NB4 (cell line): Measurements from ENCODE around the gene ALDH1A2.

ENCODE experiments used
- DNase-seq: peaks from one replicate; pipeline ENCODE4 v3.0.0; 2010; ENCODE audit warnings: low read depth
- H3K4me3 ChIP-seq: one replicate; pipeline ENCODE4 v1.5.1; 2011; ENCODE audit warnings: mild to moderate bottlenecking, low read depth, low read length, moderate library complexity
- MYC ChIP-seq: IDR thresholded peaks from 2 replicates; pipeline ENCODE4 v1.6.1; 2011; ENCODE audit warnings: low read depth, low read length
- POLR2A ChIP-seq: IDR thresholded peaks from 2 replicates; pipeline ENCODE4 v1.6.1; 2011; ENCODE audit warnings: mild to moderate bottlenecking; ENCODE audit not compliant: insufficient read length; ENCODE audit errors: extremely low read depth
- TF ChIP-seq, protein P1 (sequence below): IDR thresholded peaks from one replicate; pipeline ENCODE4 v1.5.1; 2012; ENCODE audit warnings: low read depth, low read length
- TF ChIP-seq, protein P2 (sequence below): IDR thresholded peaks from 2 replicates; pipeline ENCODE4 v1.6.1; 2011; ENCODE audit warnings: low read depth, low read length

Gene ALDH1A2

DNA sequence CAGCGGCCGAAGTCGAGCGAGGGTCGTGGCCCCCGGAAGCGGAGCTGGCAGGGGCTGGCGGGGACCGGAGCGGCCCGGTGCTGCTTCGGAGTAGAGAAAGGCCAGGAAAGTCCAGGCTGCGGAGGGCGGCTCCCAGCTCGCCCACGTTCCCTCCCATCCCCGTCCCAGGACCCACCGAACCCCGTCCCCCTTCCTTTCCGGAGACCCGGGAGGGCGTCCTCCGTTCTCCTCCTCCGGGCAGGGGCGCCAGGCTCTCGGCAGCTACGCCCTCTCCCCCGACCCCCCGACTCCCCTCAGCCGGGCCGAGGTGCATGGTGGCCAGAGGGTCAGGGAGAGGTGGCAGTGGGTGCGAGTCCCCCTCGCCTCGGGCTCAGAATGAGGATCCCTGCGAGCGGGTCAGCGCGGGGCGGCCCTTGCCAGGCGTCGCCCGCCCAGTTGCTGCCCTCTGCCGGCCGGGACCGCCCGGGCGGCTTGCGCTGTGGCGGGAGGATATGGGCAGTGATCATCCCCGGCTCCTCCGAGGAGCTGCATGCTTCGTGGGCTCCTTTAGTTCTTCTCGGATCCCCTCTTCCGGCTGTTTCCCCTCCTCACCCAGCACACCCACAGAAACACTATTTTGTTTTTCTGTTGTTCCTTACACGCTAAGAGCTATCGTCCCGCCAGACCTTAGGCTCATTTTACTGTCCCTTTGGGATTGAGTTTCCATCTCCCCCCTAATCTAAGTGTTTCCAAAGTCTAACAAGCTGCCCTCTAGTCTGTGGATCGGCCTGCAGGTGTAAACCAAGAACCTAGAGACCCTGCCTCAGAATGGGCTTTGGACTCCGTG is 744 bp upstream of the ALDH1A2 start:
- TF ChIP-seq MYC = no peak
- no peak for TF ChIP-seq POLR2A
- TF ChIP-seq, protein P1, sequence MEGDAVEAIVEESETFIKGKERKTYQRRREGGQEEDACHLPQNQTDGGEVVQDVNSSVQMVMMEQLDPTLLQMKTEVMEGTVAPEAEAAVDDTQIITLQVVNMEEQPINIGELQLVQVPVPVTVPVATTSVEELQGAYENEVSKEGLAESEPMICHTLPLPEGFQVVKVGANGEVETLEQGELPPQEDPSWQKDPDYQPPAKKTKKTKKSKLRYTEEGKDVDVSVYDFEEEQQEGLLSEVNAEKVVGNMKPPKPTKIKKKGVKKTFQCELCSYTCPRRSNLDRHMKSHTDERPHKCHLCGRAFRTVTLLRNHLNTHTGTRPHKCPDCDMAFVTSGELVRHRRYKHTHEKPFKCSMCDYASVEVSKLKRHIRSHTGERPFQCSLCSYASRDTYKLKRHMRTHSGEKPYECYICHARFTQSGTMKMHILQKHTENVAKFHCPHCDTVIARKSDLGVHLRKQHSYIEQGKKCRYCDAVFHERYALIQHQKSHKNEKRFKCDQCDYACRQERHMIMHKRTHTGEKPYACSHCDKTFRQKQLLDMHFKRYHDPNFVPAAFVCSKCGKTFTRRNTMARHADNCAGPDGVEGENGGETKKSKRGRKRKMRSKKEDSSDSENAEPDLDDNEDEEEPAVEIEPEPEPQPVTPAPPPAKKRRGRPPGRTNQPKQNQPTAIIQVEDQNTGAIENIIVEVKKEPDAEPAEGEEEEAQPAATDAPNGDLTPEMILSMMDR = peak; percentile 45
- TF ChIP-seq, protein P2, sequence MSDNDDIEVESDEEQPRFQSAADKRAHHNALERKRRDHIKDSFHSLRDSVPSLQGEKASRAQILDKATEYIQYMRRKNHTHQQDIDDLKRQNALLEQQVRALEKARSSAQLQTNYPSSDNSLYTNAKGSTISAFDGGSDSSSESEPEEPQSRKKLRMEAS = no peak
- H3K4me3 ChIP-seq = no peak overlapping the region
- DNase-seq = peak; percentile 35

DNA sequence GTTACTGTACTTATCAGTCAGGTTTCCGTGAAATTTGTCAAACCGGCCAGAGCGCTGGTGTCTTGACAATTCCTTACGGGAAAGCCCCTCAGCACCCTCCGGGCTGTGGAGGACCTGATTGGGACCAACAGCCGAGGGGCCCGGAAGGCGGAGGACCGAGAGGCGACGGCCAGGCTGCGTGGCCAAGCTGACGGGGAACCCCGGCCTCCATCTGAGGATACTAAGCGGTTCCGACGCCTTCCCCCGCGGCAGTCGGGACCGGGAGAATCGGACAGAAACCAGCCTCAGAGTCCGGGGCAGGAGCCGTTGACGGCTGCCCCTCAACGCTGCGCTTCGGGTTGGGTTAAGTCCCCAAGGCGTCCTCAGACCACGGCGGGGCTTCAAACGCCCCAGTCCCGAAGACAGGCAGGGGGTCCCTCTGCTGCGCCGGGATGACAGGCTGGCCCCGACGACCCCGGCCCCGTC is 499 bp downstream of the ALDH1A2 start:
- TF ChIP-seq, protein P1 = no peak
- TF ChIP-seq POLR2A (no peak), MYC (no peak)
- TF ChIP-seq, protein P2 = no peak
- DNase-seq = no peak
- no peak overlapping the region for H3K4me3 ChIP-seq

DNA sequence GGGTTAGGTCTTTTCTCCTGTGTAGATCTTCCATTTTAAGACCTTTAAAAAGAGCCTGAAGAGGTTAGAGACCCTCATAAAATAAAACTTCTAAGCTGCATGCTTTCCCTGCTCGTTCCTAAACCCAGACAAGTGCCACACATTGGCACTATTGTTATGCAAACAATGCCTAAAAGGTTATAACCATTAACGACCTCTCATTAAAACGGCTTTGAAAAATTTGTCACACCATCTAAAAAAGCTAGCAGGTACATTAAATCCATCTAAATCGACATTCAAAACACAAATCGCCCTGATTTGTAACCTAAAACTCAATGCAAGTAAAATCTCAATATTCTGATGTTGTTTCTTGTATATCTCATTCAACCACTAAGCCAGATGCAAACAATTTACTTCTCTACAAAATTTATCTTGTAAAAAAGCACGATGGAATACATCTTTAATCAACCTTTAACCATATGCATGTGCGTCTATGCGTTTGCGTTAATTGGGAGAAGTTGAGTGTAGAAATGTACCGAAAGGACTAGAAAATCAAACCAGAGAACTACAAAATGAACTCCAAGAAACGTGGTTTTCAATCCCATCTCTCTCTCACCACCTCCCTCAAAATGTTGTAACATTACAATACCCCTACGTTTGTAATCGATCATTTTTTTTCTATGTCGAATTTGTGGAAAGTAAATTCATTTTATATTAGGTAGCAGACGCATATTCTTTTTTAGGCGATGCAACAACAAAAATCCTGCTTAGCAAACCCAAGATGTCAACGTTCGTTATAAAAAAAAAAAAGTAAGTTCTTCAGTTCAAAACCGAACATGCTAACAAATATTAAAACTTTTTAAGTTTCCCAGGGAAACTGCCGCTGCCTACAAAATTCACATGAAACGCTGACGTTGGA is 1.2 kb downstream of the ALDH1A2 start:
- TF ChIP-seq MYC (no peak), POLR2A (no peak)
- TF ChIP-seq, protein P1 = no peak
- TF ChIP-seq, protein P2 = no peak
- H3K4me3 ChIP-seq = no peak overlapping the region
- no peak for DNase-seq

DNA sequence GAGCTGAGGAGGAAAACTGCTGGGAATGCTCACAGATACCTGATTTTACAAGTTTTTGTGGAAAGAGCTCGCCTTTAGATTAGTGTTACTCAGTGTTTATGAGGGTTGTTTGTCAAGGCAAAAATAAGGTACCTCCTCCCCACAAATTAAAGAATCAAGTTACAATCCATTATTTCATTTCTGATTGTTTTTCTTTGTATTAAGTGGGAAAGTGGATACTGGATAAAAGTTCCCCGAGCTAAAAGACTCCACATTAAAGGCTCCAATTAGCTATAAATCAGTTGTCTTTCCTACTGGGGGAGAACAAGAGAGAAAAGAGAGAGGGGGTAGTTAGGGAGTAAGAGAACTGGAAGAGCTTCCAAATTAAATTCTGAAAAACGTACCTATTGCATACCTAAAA is 1.9 kb downstream of the ALDH1A2 start:
- no peak for DNase-seq
- no peak overlapping the region for H3K4me3 ChIP-seq
- TF ChIP-seq, protein P2 = no peak
- TF ChIP-seq, protein P1 = no peak

DNA sequence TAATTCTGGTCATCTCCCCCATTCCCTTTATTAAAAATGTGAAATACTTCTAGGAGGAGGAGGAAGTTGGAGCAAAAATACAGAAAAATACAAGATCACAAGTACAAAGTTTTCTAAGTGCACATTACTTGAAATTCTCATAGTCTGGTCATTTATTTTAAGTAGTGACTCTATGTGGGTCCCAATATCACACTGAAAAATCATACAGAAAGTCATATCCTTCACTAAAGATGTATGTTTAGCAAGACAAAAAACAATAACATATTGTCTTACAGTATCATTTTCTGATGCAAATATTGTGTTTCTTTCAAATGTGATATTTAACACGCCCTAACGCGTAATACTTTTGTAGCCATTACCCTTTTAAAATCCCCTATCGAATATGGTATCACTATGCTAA is 2.5 kb downstream of the ALDH1A2 start:
- DNase-seq = no peak
- TF ChIP-seq MYC = no peak
- TF ChIP-seq, protein P1 = no peak
- TF ChIP-seq, protein P2 = no peak
- TF ChIP-seq POLR2A = no peak
- no peak overlapping the region for H3K4me3 ChIP-seq
